ENCODE data around the gene LEUTX.
"Not testable (repeated sequence)": the region's sequence is repeated elsewhere in the genome, so short reads cannot be mapped to it uniquely, and the experiment has no call there.

LEUTX gene

GRCh38 chr19:39759457-39760184 is 19.0 kb upstream of the LEUTX start:
- Histone ChIP-seq H3K36me3 (ENCODE audit: low read length) (no peaks in the 10 kb centered on the region), H2AFZ (ENCODE audit: low read depth, low read length, severe bottlenecking) (no peak overlapping the region), H3K9ac (ENCODE audit: low read length) (no peak overlapping the region), H3K9me3 (ENCODE audit: insufficient read depth, low read length) (no peaks in the 10 kb centered on the region), H3K4me3 (ENCODE audit: insufficient read depth, low read length, poor library complexity, severe bottlenecking) (no peak overlapping the region), H3F3A (ENCODE audit: insufficient read depth) (no peaks in the 10 kb centered on the region), H3K27ac (ENCODE audit: low read depth, low read length) (no peak overlapping the region), H3K4me2 (ENCODE audit: low read depth, low read length, poor library complexity, severe bottlenecking) (no peak overlapping the region), H3K79me2 (ENCODE audit: insufficient read depth, low read length) (no peaks in the 10 kb centered on the region), H3K9me2 (replicated peaks; ENCODE audit: insufficient read depth, low read length) (no peaks in the 10 kb centered on the region), H4K20me1 (ENCODE audit: low read depth, low read length) (no peaks in the 10 kb centered on the region), H3K27me3 (ENCODE audit: low read length) (no peaks in the 10 kb centered on the region)
- no peak for TF ChIP-seq EZH2phosphoT487 (conservative IDR thresholded peaks at IDR 0.05; ENCODE audit: low read length)

DNA sequence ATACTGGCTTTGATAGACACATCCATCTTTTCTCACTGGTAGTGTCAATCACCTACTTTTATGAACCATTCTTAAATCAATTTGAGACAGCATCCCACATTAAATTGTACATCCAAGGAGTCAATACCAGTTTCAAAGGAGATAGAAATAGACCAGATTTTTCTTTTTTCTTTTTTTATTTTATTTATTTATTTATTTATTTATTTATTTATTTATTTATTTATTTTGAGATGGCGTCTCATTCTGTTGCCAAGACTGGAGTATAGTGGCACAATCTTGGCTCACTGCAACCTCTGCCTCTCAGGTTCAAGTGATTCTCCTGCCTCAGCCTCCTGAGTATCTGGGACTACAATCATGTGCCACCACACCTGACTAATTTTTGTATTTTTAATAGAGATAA is 16.8 kb upstream of the LEUTX start:
- H3K4me3 ChIP-seq (ENCODE audit: insufficient read depth, low read length, poor library complexity, severe bottlenecking); H3K4me2 ChIP-seq (ENCODE audit: low read depth, low read length, poor library complexity, severe bottlenecking); H3F3A ChIP-seq (ENCODE audit: insufficient read depth); H3K79me2 ChIP-seq (ENCODE audit: insufficient read depth, low read length); H3K9me3 ChIP-seq (ENCODE audit: insufficient read depth, low read length); H2AFZ ChIP-seq (ENCODE audit: low read depth, low read length, severe bottlenecking); H3K27me3 ChIP-seq (ENCODE audit: low read length); H3K9ac ChIP-seq (ENCODE audit: low read length); H3K36me3 ChIP-seq (ENCODE audit: low read length); H3K27ac ChIP-seq (ENCODE audit: low read depth, low read length); H4K20me1 ChIP-seq (ENCODE audit: low read depth, low read length); H3K9me2 ChIP-seq (replicated peaks; ENCODE audit: insufficient read depth, low read length): not testable (repeated sequence)

DNA sequence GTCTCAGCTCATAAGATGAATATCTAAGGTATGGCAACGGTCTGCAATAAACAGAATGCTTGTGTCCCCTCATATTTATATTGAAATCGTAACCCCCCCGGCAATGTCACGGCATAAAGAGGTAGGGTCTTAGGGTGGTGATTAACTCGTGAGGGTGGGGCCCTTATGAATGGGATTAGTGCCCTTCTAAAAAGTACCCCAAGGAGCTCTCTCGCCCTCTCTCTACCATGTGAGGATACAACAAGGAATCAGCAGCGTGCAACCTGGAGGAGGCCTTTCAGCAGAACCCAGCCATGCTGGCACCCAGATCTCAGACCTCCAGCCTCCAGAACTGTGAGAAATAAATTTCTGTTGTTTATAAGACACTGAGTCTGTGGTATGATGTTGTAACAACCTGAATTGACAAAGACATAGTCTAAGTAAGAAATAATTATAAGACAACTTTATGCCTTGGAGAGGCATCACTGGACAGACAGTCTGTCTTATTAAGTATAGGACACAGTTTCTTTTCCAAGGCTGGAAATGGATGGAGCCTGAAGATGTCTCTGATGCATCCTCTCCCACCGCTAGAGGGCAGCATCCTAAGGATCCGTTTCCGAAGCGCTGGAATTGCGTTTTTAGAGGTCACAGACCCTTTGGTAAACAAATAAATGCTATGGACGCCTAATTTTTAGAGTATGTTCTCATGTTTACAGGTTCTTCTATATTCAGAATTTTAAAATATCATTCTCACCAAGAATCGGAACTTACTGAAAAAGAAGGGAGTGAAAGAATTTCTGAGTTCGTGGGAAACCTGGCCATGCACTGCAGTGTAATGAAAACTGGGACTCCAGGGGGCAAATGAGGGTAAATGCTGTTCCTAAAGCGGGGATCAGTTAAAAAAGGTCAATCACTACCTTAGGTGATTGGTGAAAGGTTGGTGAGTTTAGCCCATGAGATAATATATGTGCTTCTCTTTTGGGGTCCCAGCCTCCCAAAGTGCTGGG is 13.3 kb upstream of the LEUTX start:
- Histone ChIP-seq H3F3A (ENCODE audit: insufficient read depth) (no peaks in the 10 kb centered on the region), H3K27me3 (ENCODE audit: low read length) (no peaks in the 10 kb centered on the region), H3K36me3 (ENCODE audit: low read length) (no peaks in the 10 kb centered on the region), H2AFZ (ENCODE audit: low read depth, low read length, severe bottlenecking) (no peak overlapping the region), H3K4me3 (ENCODE audit: insufficient read depth, low read length, poor library complexity, severe bottlenecking) (no peak overlapping the region), H3K79me2 (ENCODE audit: insufficient read depth, low read length) (no peaks in the 10 kb centered on the region), H3K9me3 (ENCODE audit: insufficient read depth, low read length) (no peaks in the 10 kb centered on the region), H3K9me2 (replicated peaks; ENCODE audit: insufficient read depth, low read length) (no peaks in the 10 kb centered on the region), H3K4me2 (ENCODE audit: low read depth, low read length, poor library complexity, severe bottlenecking) (no peak overlapping the region), H4K20me1 (ENCODE audit: low read depth, low read length) (no peaks in the 10 kb centered on the region), H3K9ac (ENCODE audit: low read length) (no peak overlapping the region), H3K27ac (ENCODE audit: low read depth, low read length) (no peak overlapping the region)
- no peak for TF ChIP-seq EZH2phosphoT487 (conservative IDR thresholded peaks at IDR 0.05; ENCODE audit: low read length)
- TF ChIP-seq, protein P1, sequence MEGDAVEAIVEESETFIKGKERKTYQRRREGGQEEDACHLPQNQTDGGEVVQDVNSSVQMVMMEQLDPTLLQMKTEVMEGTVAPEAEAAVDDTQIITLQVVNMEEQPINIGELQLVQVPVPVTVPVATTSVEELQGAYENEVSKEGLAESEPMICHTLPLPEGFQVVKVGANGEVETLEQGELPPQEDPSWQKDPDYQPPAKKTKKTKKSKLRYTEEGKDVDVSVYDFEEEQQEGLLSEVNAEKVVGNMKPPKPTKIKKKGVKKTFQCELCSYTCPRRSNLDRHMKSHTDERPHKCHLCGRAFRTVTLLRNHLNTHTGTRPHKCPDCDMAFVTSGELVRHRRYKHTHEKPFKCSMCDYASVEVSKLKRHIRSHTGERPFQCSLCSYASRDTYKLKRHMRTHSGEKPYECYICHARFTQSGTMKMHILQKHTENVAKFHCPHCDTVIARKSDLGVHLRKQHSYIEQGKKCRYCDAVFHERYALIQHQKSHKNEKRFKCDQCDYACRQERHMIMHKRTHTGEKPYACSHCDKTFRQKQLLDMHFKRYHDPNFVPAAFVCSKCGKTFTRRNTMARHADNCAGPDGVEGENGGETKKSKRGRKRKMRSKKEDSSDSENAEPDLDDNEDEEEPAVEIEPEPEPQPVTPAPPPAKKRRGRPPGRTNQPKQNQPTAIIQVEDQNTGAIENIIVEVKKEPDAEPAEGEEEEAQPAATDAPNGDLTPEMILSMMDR (IDR thresholded peaks at IDR 0.05; ENCODE audit: insufficient read depth, low read length, poor library complexity, severe bottlenecking): peak; percentile 93

DNA sequence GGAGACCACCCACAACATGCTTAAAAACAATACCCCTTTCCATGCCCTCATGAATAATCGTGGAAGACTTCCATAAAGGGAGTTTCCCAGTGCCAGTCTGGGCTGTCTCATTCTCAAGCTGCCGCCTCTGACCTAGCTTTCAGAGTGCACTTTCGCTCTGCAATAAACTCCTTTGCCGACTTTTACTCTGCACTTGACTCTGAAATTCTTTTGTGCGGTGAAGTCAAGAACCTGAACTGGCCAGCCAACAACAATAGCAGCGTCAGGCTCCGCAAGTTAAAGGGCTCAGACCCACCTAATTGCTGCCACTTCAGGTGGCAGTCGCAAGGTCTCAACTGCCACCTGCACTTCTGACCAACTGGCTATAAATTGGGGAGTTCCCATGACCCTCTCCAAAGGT is 10.3 kb upstream of the LEUTX start:
- Histone ChIP-seq H3K4me3 (ENCODE audit: insufficient read depth, low read length, poor library complexity, severe bottlenecking) (no peak overlapping the region), H3K36me3 (ENCODE audit: low read length) (no peaks in the 10 kb centered on the region), H3K4me2 (ENCODE audit: low read depth, low read length, poor library complexity, severe bottlenecking) (no peak overlapping the region), H3K27me3 (ENCODE audit: low read length) (no peaks in the 10 kb centered on the region), H3K9ac (ENCODE audit: low read length) (no peak overlapping the region), H3K9me2 (replicated peaks; ENCODE audit: insufficient read depth, low read length) (no peaks in the 10 kb centered on the region), H3K27ac (ENCODE audit: low read depth, low read length) (no peak overlapping the region), H3K9me3 (ENCODE audit: insufficient read depth, low read length) (no peaks in the 10 kb centered on the region), H3F3A (ENCODE audit: insufficient read depth) (no peaks in the 10 kb centered on the region), H2AFZ (ENCODE audit: low read depth, low read length, severe bottlenecking) (no peak overlapping the region), H3K79me2 (ENCODE audit: insufficient read depth, low read length) (no peaks in the 10 kb centered on the region), H4K20me1 (ENCODE audit: low read depth, low read length) (no peaks in the 10 kb centered on the region)
- no peak for TF ChIP-seq EZH2phosphoT487 (conservative IDR thresholded peaks at IDR 0.05; ENCODE audit: low read length)
- TF ChIP-seq, protein P1 (IDR thresholded peaks at IDR 0.05; ENCODE audit: insufficient read depth, low read length, poor library complexity, severe bottlenecking): no peak

All from SU-DHL-6 (cell line).